KMS-11 (cell line): Measurements from ENCODE around the gene BMP8B.
"Not testable (repeated sequence)": the region's sequence is repeated elsewhere in the genome, so short reads cannot be mapped to it uniquely, and the experiment has no call there.

ENCODE experiments used
- H2AFZ ChIP-seq: fragments of 200-600 bp; sonication (generic); 2 replicates; pipeline ENCODE4 v1.6.1; 2016; ENCODE audit warnings: antibody characterized with exemption, mixed run types, low read depth
- H3K27ac ChIP-seq: fragments of 200-600 bp; sonication (generic); 2 replicates; pipeline ENCODE4 v1.6.1; 2016; ENCODE audit warnings: mild to moderate bottlenecking, mixed run types
- H3K27me3 ChIP-seq: fragments of 200-600 bp; sonication (generic); 2 replicates; pipeline ENCODE4 v1.6.1; 2017; ENCODE audit warnings: mild to moderate bottlenecking, low read depth, mixed run types, moderate library complexity; ENCODE audit not compliant: insufficient read depth
- H3K36me3 ChIP-seq: fragments of 200-600 bp; sonication (generic); 2 replicates; pipeline ENCODE4 v1.6.1; 2017; ENCODE audit warnings: mild to moderate bottlenecking, mixed run types; ENCODE audit not compliant: insufficient read depth
- H3K4me1 ChIP-seq: fragments of 200-600 bp; sonication (generic); 2 replicates; pipeline ENCODE4 v1.6.1; 2016; ENCODE audit warnings: mild to moderate bottlenecking, low read depth, mixed run types; ENCODE audit not compliant: poor library complexity, severe bottlenecking
- H3K4me2 ChIP-seq: fragments of 200-600 bp; sonication (generic); 2 replicates; pipeline ENCODE4 v1.7.0; 2016; ENCODE audit warnings: mild to moderate bottlenecking, mixed run types
- H3K4me3 ChIP-seq: fragments of 200-600 bp; sonication (generic); IDR thresholded peaks from 2 replicates; pipeline ENCODE4 v1.6.1; 2017; ENCODE audit warnings: low read depth, low read length, mixed read lengths; ENCODE audit not compliant: insufficient read depth
- H3K79me2 ChIP-seq: fragments of 200-600 bp; sonication (generic); 2 replicates; pipeline ENCODE4 v1.6.1; 2016; ENCODE audit warnings: low read depth, mixed run types; ENCODE audit not compliant: insufficient read depth
- H3K9ac ChIP-seq: fragments of 200-600 bp; sonication (generic); 2 replicates; pipeline ENCODE4 v1.6.1; 2016; ENCODE audit warnings: mild to moderate bottlenecking, mixed run types
- H4K20me1 ChIP-seq: fragments of 200-600 bp; sonication (generic); 2 replicates; pipeline ENCODE4 v1.6.1; 2016; ENCODE audit warnings: mild to moderate bottlenecking, mixed run types; ENCODE audit not compliant: insufficient read depth
- CTCF ChIP-seq: fragments of 200-600 bp; sonication (generic); conservative IDR thresholded peaks from 2 replicates; pipeline ENCODE4 v1.6.1; 2017; ENCODE audit warnings: low read depth, mild to moderate bottlenecking, antibody characterized with exemption, low read length, moderate library complexity, mixed read lengths

Gene BMP8B

GRCh38 chr1:39766466-39766865 is 22.2 kb downstream of the BMP8B start:
- not testable (repeated sequence) for H3K9ac ChIP-seq, H3K79me2 ChIP-seq, H3K4me3 ChIP-seq, H4K20me1 ChIP-seq, H3K36me3 ChIP-seq, H3K4me2 ChIP-seq, H3K4me1 ChIP-seq, H3K27me3 ChIP-seq, H3K27ac ChIP-seq, H2AFZ ChIP-seq

- not testable (repeated sequence) for H3K4me3 ChIP-seq, H3K36me3 ChIP-seq, H4K20me1 ChIP-seq, H3K27me3 ChIP-seq, H3K4me2 ChIP-seq, H3K79me2 ChIP-seq, H3K27ac ChIP-seq, H3K9ac ChIP-seq, H3K4me1 ChIP-seq, H2AFZ ChIP-seq
Measured at GRCh38 chr1:39764512-39764911, 24.2 kb downstream of the BMP8B start.

GRCh38 chr1:39763619-39764374 is 24.9 kb downstream of the BMP8B start:
- H2AFZ ChIP-seq, H3K36me3 ChIP-seq, H3K27ac ChIP-seq, H3K9ac ChIP-seq, H4K20me1 ChIP-seq, H3K4me3 ChIP-seq, H3K4me1 ChIP-seq, H3K27me3 ChIP-seq, H3K4me2 ChIP-seq, H3K79me2 ChIP-seq: not testable (repeated sequence)

- H3K4me1 ChIP-seq: peaks cover 7% of the 10 kb centered on the region
- H3K27ac ChIP-seq: no peak overlapping the region
- no peak overlapping the region for H3K9ac ChIP-seq
- no peak overlapping the region for H3K4me3 ChIP-seq
- no peak overlapping the region for H3K4me2 ChIP-seq
- no peaks in the 10 kb centered on the region for H3K79me2 ChIP-seq
- H2AFZ ChIP-seq: no peak overlapping the region
- no peaks in the 10 kb centered on the region for H3K27me3 ChIP-seq
- H3K36me3 ChIP-seq: no peaks in the 10 kb centered on the region
- no peaks in the 10 kb centered on the region for H4K20me1 ChIP-seq
- TF ChIP-seq CTCF: no peak
Measured at GRCh38 chr1:39762550-39763540, 25.8 kb downstream of the BMP8B start.

GRCh38 chr1:39761557-39762260 is 27.0 kb downstream of the BMP8B start:
- no peaks in the 10 kb centered on the region for H4K20me1 ChIP-seq
- no peak overlapping the region for H3K4me2 ChIP-seq
- H2AFZ ChIP-seq: no peak overlapping the region
- peaks cover 7% of the 10 kb centered on the region for H3K4me1 ChIP-seq
- H3K4me3 ChIP-seq: no peak overlapping the region
- H3K27ac ChIP-seq: no peak overlapping the region
- no peaks in the 10 kb centered on the region for H3K36me3 ChIP-seq
- H3K9ac ChIP-seq: no peak overlapping the region
- H3K27me3 ChIP-seq: no peaks in the 10 kb centered on the region
- H3K79me2 ChIP-seq: no peaks in the 10 kb centered on the region
- no peak for TF ChIP-seq CTCF
